A673 (cell line): ENCODE results near the gene MLST8.

Experiments used
- EZH2 ChIP-seq: fragments of 200-600 bp; sonication (generic); IDR thresholded peaks from 2 replicates; pipeline ENCODE4 v1.6.1; 2017; ENCODE audit warnings: borderline replicate concordance, low read depth, mild to moderate bottlenecking, mixed read lengths, antibody characterized with exemption, low read length; ENCODE audit not compliant: poor library complexity, severe bottlenecking
- TF ChIP-seq, protein P1 (sequence below): fragments of 300-800, 200-600 bp; sonication (generic); conservative IDR thresholded peaks from 2 replicates; pipeline ENCODE4 v1.5.1; 2017; ENCODE audit warnings: low read depth, mild to moderate bottlenecking, antibody characterized with exemption, low read length, moderate library complexity, mixed read lengths

DNA sequence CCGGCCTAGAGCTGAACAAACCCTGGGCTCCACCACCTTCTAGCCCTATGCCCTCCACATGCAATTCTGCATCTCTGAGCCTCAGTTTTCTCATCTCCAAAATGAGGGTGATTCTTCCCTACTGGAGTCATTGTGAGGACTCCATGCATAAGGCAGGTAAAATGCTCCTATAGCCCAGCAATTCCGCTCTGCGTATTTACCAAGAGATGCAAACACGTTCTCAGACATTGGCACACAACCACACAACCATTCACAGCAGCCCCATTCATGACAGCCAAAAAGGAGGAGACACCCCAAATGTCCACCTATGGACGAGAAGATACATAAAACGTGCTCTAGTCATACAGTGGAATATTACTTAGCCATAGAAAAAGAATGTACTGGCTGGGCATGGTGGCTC lies 4.9 kb upstream of the MLST8 start:
- TF ChIP-seq, protein P1, sequence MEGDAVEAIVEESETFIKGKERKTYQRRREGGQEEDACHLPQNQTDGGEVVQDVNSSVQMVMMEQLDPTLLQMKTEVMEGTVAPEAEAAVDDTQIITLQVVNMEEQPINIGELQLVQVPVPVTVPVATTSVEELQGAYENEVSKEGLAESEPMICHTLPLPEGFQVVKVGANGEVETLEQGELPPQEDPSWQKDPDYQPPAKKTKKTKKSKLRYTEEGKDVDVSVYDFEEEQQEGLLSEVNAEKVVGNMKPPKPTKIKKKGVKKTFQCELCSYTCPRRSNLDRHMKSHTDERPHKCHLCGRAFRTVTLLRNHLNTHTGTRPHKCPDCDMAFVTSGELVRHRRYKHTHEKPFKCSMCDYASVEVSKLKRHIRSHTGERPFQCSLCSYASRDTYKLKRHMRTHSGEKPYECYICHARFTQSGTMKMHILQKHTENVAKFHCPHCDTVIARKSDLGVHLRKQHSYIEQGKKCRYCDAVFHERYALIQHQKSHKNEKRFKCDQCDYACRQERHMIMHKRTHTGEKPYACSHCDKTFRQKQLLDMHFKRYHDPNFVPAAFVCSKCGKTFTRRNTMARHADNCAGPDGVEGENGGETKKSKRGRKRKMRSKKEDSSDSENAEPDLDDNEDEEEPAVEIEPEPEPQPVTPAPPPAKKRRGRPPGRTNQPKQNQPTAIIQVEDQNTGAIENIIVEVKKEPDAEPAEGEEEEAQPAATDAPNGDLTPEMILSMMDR = no peak
- no peak for TF ChIP-seq EZH2
